Measurements from ENCODE around the gene CCDC85B. TPM values are rescaled to one million over a fixed set of nuclear protein-coding genes. Genes with fewer than 3 reads are reported as not detected.

CCDC85B gene
- total and polyA plus RNA-seq, 4 donors, result 20.7 to 63.4 (median 53.9) TPM

- peak overlapping the region; percentile 15 for H3K4me3 ChIP-seq
- H3K27ac ChIP-seq (ENCODE audit: low read depth in 1 of 2, low read length in 1 of 2), result peak overlapping the region; percentile 67 to 89
- DNase-seq, result peak in 2 of 3 donors; percentile 37 to 42
- H3K4me1 ChIP-seq (ENCODE audit: control insufficient read depth in 5 of 5, insufficient read depth in 5 of 5, low read length in 5 of 5), result peaks cover 0 to 27% (median 9%) of the 10 kb centered on the region in 5 donors
- H3K36me3 ChIP-seq (ENCODE audit: control insufficient read depth in 4 of 4, insufficient read depth in 4 of 4, low read length in 4 of 4), result peaks cover 0 to 34% (median 13%) of the 10 kb centered on the region in 4 donors
- no peaks in the 10 kb centered on the region for H3K27me3 ChIP-seq (ENCODE audit: control insufficient read depth in 3 of 3, insufficient read depth in 3 of 3, low read length in 2 of 3)
- H3K9me3 ChIP-seq (ENCODE audit: control insufficient read depth in 4 of 4, insufficient read depth in 3 of 4, low read length in 3 of 4), result no peaks in the 10 kb centered on the region
- no peak for TF ChIP-seq CTCF (IDR thresholded peaks at IDR 0.05; ENCODE audit: control extremely low read depth, extremely low read depth)
- no peak for ATAC-seq (ENCODE audit: insufficient read depth, low FRiP score)
- H3K9ac ChIP-seq (ENCODE audit: insufficient read depth in 1 of 2, low read length in 2 of 2), result peak overlapping the region; percentile 61 to 74
- 31 to 46% methylated on average over 26 of the region's 26 CpGs for WGBS, 2 donors
Observed at GRCh38 chr11:65871811-65872548, 18.5 kb upstream of the CCDC85B start.

- H3K4me1 ChIP-seq (ENCODE audit: control insufficient read depth in 5 of 5, insufficient read depth in 5 of 5, low read length in 5 of 5), result peaks cover 0 to 27% (median 9%) of the 10 kb centered on the region in 5 donors
- no peaks in the 10 kb centered on the region for H3K9me3 ChIP-seq (ENCODE audit: control insufficient read depth in 4 of 4, insufficient read depth in 3 of 4, low read length in 3 of 4)
- peaks cover 0 to 33% (median 10%) of the 10 kb centered on the region in 4 donors for H3K36me3 ChIP-seq (ENCODE audit: control insufficient read depth in 4 of 4, insufficient read depth in 4 of 4, low read length in 4 of 4)
- ATAC-seq (ENCODE audit: insufficient read depth, low FRiP score), result no peak
- DNase-seq, result peak; percentile 82 to 92 (median 89)
- H3K4me3 ChIP-seq, result peak within 1 kb of the TSS; percentile 51
- WGBS, 2 donors, result 2 to 3% methylated on average over 36 to 69 of the region's 69 CpGs
- H3K27ac ChIP-seq (ENCODE audit: low read depth in 1 of 2, low read length in 1 of 2), result peak within 1 kb of the TSS; percentile 67 to 89
- no peaks in the 10 kb centered on the region for H3K27me3 ChIP-seq (ENCODE audit: control insufficient read depth in 3 of 3, insufficient read depth in 3 of 3, low read length in 2 of 3)
- H3K9ac ChIP-seq (ENCODE audit: insufficient read depth in 1 of 2, low read length in 2 of 2), result peak within 1 kb of the TSS; percentile 61 to 74
- TF ChIP-seq CTCF (IDR thresholded peaks at IDR 0.05; ENCODE audit: control extremely low read depth, extremely low read depth), result no peak
Observed at GRCh38 chr11:65872586-65873317, 17.7 kb upstream of the CCDC85B start, which contains the start of gene EFEMP2. Gene EFEMP2 (minus strand): TSS chr11:65872800. CDS start chr11:65872354, 446 bp downstream.

DNA sequence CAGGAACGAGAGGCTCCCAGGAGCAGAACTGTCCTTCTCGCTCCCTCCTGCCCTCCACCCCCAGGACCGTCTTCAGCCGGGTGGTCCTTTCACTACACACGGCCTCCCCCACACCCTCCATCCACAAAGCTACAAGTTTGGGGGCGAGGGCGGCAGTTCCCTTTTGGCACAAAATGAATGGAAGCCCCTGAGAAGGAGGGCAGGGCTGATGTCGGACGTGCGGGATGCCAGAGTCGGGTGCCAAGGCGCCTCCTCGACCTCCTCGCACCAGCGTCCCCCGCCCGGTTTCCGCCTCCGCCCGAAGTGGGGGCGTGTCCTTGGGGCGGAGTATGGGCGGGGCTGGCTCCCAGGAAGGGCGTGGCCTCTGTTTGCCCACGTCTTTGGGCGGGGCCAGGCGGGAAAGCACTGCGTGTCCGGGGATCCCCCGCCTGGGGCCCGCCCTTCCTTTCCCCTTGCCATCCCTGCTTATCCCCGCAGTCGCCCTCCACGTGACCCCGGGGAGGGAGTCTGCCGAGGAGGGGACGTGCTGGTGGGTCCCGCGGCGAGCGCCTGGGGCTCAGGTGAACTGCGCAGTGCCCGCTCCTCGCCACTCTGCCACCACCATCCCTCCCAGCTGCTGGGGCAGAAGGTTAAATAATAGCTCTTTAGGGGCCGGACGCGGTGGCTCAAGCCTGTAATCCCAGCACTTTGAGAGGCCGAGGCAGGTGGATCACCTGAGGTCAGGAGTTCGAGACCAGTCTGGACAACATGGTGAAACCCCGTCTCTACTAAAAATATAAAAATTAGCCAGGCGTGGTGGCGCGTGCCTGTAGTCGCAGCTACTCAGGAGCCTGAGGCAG, 16.9 kb upstream of the CCDC85B start:
- Histone ChIP-seq H3K4me3 (peak overlapping the region; percentile 17), H3K27ac (ENCODE audit: low read depth in 1 of 2, low read length in 1 of 2) (peak overlapping the region; percentile 67 to 87), H3K4me1 (ENCODE audit: control insufficient read depth in 5 of 5, insufficient read depth in 5 of 5, low read length in 5 of 5) (peaks cover 0 to 27% (median 9%) of the 10 kb centered on the region in 5 donors), H3K9me3 (ENCODE audit: control insufficient read depth in 4 of 4, insufficient read depth in 3 of 4, low read length in 3 of 4) (no peaks in the 10 kb centered on the region), H3K27me3 (ENCODE audit: control insufficient read depth in 3 of 3, insufficient read depth in 3 of 3, low read length in 2 of 3) (no peaks in the 10 kb centered on the region), H3K9ac (ENCODE audit: insufficient read depth in 1 of 2, low read length in 2 of 2) (peak overlapping the region in 1 of 2 donors; percentile 61), H3K36me3 (ENCODE audit: control insufficient read depth in 4 of 4, insufficient read depth in 4 of 4, low read length in 4 of 4) (peaks cover 0 to 26% (median 9%) of the 10 kb centered on the region in 4 donors)
- no peak for TF ChIP-seq CTCF (IDR thresholded peaks at IDR 0.05; ENCODE audit: control extremely low read depth, extremely low read depth)
- ATAC-seq (ENCODE audit: insufficient read depth, low FRiP score) (peak; percentile 97), DNase-seq (peak; percentile 96 to 97 (median 97))
- WGBS, 2 donors, result 7 to 9% methylated on average over 44 to 54 of the region's 54 CpGs
